Calu3 (cell line): Measurements from ENCODE around the gene NCOA4. TPM values are rescaled to one million over a fixed set of nuclear protein-coding genes. Genes with fewer than 3 reads are reported as not detected.

Experiments
- BruUV-seq: library from RNA; stranded (reverse); fragments of 400-500 nt; replicated peaks from 2 replicates; lab custom pipeline; 2021; lab: Mats Ljungman, UMichigan
- CTCF ChIA-PET: fragments of 300-600 bp; sonication (Branson Sonifier 250); formaldehyde crosslinking; loops from one replicate; lab custom pipeline; 2022; ENCODE audit warnings: antibody characterized with exemption; lab: Charles Lee
- DNase-seq: peaks from one replicate; pipeline ENCODE4 v3.0.0; 2022
- H3K27ac Mint-ChIP-seq: one replicate; pipeline ENCODE4 v1.8.0; 2022; ENCODE audit warnings: mixed read lengths; ENCODE audit not compliant: unreplicated experiment
- H3K27me3 Mint-ChIP-seq: one replicate; pipeline ENCODE4 v1.8.0; 2022; ENCODE audit warnings: mixed read lengths; ENCODE audit not compliant: unreplicated experiment
- H3K36me3 Mint-ChIP-seq: one replicate; pipeline ENCODE4 v1.8.0; 2022; ENCODE audit warnings: mild to moderate bottlenecking, moderate library complexity, mixed read lengths; ENCODE audit not compliant: insufficient read depth, unreplicated experiment
- H3K4me1 Mint-ChIP-seq: one replicate; pipeline ENCODE4 v1.8.0; 2022; ENCODE audit warnings: mild to moderate bottlenecking, low read depth, mixed read lengths; ENCODE audit not compliant: unreplicated experiment
- H3K4me3 Mint-ChIP-seq: one replicate; pipeline ENCODE4 v1.8.0; 2022; ENCODE audit warnings: mild to moderate bottlenecking, low read depth, moderate library complexity, mixed read lengths; ENCODE audit not compliant: unreplicated experiment
- H3K9me3 Mint-ChIP-seq: one replicate; pipeline ENCODE4 v1.8.0; 2022; ENCODE audit warnings: low read depth, mixed read lengths; ENCODE audit not compliant: unreplicated experiment
- CTCF ChIP-seq: fragments of 200-600 bp; IDR thresholded peaks from one replicate; pipeline ENCODE4 v1.8.0; 2022; ENCODE audit warnings: antibody characterized with exemption; ENCODE audit not compliant: unreplicated experiment
- intact Hi-C: fragments of 100-400 bp; cut with micrococcal nuclease; formaldehyde crosslinking; loops from one replicate; pipeline ENCODE4 v1.10.0; 2022; ENCODE audit not compliant: unreplicated experiment
- total RNA-seq: library from RNA; stranded (reverse); gene quantifications from 2 replicates; pipeline ENCODE4 v1.2.3, GENCODE V29; 2022

The NCOA4 gene
- total RNA-seq, 1 experiment from 2014 or later = 77.3 TPM

- Mint-ChIP-seq H3K27me3 (no peaks in the 10 kb centered on the region), H3K9me3 (no peaks in the 10 kb centered on the region), H3K27ac (no peak overlapping the region), H3K36me3 (peaks cover 24% of the 10 kb centered on the region), H3K4me3 (no peak overlapping the region), H3K4me1 (peaks cover 29% of the 10 kb centered on the region)
- CTCF ChIA-PET = no interaction called here
- intact Hi-C loops = no loop called here
- DNase-seq = no peak
- BruUV-seq = no TSS peak
- no peak for TF ChIP-seq CTCF
Measured at GRCh38 chr10:46031648-46032532, 1.5 kb upstream of the NCOA4 start.

- Mint-ChIP-seq H3K9me3 (no peaks in the 10 kb centered on the region), H3K27ac (peak overlapping the region; percentile 83), H3K4me3 (peak overlapping the region; percentile 89), H3K36me3 (peaks cover 30% of the 10 kb centered on the region), H3K27me3 (no peaks in the 10 kb centered on the region), H3K4me1 (peaks cover 42% of the 10 kb centered on the region)
- TF ChIP-seq CTCF = no peak
- CTCF ChIA-PET = interaction anchor here (0.6 to 1.4 kb wide), 3 partner anchors 47 to 579 kb away, joined by 4 to 5 read pairs (median 4); no protein-coding TSS in a partner anchor
- intact Hi-C loops = no loop called here
- DNase-seq = no peak
- TSS peak; percentile 67 for BruUV-seq
Measured at GRCh38 chr10:46029461-46030030, 877 bp downstream of the NCOA4 start.

GRCh38 chr10:46028584-46029460, 1.6 kb downstream of the NCOA4 start:
- intact Hi-C loops = loop anchor here (1.0 kb wide), 1 partner anchor 45 kb away; no protein-coding TSS in a partner anchor
- peaks cover 30% of the 10 kb centered on the region for H3K36me3 Mint-ChIP-seq
- CTCF ChIA-PET = interaction anchor here (0.5 to 1.4 kb wide), 6 partner anchors 9 to 564 kb away, joined by 3 to 5 read pairs (median 4); no protein-coding TSS in a partner anchor
- no peaks in the 10 kb centered on the region for H3K27me3 Mint-ChIP-seq
- no TSS peak for BruUV-seq
- H3K27ac Mint-ChIP-seq = peak overlapping the region; percentile 83
- DNase-seq = peak; percentile 58
- H3K4me1 Mint-ChIP-seq = peaks cover 50% of the 10 kb centered on the region
- no peaks in the 10 kb centered on the region for H3K9me3 Mint-ChIP-seq
- H3K4me3 Mint-ChIP-seq = peak overlapping the region; percentile 89
- TF ChIP-seq CTCF = no peak

- no peak overlapping the region for H3K27ac Mint-ChIP-seq
- TF ChIP-seq CTCF = no peak
- peaks cover 71% of the 10 kb centered on the region for H3K4me1 Mint-ChIP-seq
- DNase-seq = no peak
- H3K9me3 Mint-ChIP-seq = no peaks in the 10 kb centered on the region
- H3K27me3 Mint-ChIP-seq = no peaks in the 10 kb centered on the region
- H3K36me3 Mint-ChIP-seq = peaks cover 48% of the 10 kb centered on the region
- BruUV-seq = no TSS peak
- intact Hi-C loops = no loop called here
- no peak overlapping the region for H3K4me3 Mint-ChIP-seq
- CTCF ChIA-PET = no interaction called here
Measured at GRCh38 chr10:46026106-46026505, 4.3 kb downstream of the NCOA4 start.
